Stimulated activated CD8-positive, alpha-beta memory T cell treated with anti-CD3 and anti-CD28 coated beads, Interleukin-7, amount 100 ng/mL, for 4 hours (primary cell): ENCODE measurements around the gene KIF21B.
"Not testable (repeated sequence)": the region's sequence is repeated elsewhere in the genome, so short reads cannot be mapped to it uniquely, and the experiment has no call there.

Experiments used
- DNase-seq, 2 donors: peaks; one replicate each; pipeline ENCODE4 v3.0.0-alpha.2; 2020; ENCODE audit warnings: low read depth in 2 of 2

Gene KIF21B

DNA sequence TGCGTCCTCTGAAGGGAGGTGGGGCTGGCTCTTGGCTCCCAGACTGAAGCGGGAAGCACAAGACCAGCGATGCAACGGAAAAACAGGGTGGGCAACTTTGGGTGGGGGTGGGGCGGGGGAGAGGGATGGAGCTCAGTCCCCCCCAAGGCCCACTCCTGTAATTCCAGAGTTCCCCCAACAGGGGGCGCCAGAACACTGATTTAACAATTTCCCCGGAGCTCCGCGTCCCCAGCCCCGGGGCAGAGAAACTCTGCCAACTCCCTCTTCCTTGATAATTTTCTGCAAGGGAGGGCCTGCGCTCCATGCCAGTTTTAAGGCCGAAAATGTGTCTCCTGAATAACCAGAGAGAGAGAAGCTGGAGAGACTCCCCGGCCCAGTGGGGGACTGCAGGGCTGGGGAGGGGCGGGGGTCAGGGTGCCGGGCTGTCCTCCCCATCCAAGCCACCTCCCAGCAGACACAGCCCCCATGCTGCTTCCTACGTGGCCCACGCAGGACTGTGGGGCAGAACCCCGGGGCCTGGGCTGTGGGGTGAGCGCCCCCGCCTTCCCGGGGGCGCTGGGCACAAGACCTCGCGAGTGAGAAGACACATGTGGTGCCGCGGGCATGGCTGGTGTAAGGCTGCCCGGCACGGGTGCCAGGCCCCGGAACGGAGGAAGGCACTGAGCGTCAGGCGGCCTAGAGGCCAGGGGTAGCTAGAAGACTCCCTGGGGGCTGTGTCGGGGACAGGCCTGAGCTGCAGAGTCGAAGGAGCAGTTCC is 51.4 kb downstream of the KIF21B start:
- peak; percentile 33 to 48 for DNase-seq

DNA sequence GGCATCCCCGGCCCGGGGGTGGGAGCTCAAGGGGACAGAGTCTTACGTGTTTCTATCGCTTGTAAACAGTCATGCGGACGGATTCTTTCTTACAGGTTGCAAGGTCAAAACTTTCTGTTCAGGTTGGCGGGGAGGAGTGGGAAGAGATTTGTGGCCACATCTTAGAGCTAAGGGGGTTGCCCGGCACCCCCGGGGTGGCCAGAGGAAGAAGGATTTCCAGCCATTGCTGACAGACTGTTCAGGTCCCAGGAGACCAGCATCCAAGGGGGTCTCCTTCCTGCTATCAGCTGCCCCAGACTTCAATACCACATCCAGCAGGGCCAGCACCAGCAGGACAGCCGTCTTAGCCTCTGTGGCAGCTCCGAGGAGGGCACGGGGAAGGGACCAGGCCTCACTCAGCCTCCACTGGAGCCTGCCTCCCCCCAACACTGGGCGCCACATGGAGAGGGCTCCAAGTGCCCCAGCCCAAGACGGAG is 52.0 kb downstream of the KIF21B start:
- no peak for DNase-seq

DNA sequence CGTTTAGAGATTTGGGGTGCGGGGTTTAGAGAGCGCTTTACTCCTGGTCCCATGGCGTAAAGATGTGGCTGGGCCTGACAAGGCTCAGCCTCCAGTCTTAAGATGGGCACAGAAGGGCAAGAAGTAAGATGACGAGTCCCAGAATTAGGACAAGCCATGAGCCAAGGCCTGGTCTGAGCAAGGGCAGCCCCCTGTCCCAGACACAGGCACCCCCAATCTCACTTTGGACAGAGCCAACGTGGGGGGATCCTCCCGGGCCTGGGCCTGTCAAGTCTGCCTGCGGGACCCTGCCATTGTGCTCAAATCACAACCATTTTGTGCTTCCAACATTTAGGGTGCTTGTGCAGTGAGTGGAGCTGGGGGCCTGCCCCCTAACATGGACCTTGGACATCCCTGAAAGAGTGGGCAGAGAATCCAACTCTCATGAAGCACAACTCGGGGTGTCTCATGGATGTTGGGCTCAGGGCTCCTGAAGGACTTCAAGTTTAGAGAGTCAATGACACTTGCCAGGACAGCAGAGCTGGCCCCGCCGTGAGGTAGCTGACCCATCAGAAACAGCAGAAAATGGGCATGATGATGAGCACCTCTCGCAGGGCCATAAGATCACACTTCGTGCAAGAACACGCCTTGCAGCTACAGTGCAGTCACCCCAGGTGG is 52.6 kb downstream of the KIF21B start:
- no peak for DNase-seq

DNA sequence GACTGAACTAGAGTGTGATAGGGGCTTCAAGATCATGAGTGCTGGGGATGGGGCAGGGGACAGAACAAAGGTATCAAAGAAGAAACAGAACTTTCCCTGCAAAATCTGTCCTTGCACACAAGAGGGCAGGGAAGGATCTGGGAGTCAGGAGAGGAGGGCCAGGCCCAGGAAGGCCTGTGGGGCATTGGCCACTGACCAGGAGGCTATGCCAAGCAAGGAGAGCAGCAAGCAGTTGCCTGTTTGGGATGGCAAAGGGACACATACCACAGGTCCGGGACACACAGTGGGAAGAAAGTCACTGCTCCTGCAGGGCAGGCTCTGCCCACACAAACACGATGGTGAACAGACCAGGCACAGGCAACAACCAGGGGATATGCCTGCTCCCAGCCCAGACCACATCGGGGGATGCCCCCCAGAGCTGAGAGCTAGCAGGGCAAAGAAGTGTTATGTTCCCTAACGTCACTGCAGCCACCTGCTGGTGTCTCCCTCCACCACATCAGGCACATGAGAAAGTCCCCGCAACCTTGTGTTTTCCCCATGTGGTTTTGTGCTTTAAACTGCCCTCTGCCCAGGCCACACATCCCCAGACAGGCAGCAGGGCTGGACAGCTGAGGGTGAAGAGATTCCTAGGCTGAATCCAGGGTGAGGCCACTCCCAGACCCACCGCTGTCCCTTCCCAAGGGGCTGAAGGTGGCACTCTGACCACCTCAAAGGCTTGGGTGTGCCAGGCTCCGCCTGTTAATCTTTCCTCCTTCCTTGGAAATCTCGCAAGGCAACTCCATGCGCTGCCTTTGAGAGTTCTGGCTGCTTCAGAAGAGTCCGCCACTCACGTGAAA is 53.6 kb downstream of the KIF21B start:
- no peak for DNase-seq

DNA sequence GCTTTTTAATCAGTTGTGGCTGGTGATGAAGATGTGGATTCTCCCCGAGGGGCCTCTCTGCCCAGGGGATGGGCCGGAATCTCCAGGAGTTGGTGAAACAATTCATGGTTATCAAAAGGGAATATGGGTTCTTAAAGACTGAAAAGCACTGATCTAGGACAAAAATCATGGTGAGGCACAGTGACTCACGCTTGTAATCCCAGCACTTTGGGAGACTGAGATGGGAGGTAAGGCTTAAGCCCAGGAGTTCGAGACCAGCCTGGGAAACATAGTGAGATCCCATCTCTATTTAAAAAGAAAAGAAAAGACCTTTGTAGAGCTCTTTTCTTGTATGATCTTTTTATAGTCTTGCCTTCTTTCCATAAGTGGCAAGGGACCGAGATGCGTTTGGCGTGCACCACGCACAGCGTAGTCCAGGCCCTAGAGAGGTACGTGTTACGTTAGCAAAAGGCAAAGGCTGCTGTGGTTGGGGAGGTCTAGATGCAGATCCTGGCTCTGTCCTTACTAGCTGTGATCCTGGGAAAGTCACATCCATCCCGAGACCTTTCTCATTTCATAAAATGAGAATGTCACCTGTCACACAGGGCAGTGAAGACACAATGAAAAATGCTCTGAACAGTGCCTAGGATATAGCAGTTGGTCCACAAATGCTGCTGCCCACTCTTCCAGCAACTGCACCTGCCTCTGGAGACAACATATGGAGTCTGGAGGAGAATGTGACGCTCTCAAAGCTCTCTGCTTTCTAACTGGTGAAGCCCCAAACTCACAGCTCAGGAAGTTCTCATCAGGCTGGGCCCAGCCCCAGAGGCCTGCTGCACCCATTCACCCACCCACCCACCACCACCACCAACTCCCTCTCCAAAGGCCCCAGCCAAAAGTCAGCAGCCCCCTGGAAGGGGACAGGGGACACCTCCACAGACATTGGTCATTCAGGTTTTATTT is 54.8 kb downstream of the KIF21B start:
- DNase-seq: no peak

DNA sequence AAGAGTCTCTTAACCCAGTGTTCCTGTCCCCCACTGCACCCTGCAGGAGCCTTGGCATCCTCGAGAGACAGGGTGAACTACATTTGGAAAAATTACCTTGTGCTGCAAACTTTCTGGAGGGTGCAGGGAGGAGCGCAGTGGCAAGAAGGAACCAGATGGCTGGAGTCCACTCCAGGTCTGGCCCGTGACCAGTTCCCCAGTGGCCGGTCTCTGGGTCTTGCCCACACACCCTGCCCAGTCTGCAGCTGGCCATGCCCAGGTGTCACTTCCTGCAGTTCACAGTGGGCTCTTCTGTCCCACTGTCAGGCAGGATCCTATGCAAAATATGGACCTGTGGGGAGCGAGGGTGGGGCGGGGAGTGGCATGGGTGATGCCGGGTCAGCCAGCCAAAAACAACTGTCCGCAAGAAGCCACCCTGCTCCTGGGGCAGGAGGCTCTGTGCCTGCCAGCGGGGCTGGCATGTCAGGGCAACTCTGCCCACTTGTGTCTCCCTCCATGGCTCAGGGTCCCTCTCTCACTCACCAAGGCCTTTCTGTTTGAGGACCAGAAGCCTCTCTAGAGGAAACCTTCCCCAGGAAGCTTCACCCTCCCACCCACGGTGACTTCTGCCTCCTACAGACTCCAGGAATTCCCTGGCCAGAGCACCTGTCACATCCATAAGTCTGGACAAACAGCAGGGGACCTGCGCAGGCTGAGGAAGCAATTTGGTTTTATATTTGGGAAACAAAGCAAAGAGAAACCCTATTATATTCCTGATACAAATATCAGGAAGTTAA is 55.6 kb downstream of the KIF21B start:
- DNase-seq: no peak

DNA sequence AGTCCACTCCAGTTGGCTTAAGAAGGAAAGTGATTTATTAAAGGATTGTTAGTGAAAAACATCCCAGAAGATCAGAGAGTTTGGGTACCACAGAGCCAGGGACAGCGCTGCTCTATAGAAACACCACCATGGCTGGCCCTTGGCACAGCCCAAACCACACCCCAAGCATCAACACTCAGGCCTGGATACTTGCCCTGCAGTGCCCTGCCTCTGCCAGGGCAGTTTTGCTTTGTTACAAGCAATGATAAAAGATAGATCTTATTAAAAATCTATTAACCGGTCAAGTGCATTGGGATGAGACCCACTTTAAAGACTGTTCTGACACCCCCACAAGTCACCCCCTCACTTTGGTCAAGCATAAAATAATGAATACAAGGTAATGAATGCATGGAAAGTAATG is 56.6 kb downstream of the KIF21B start:
- DNase-seq: no peak

DNA sequence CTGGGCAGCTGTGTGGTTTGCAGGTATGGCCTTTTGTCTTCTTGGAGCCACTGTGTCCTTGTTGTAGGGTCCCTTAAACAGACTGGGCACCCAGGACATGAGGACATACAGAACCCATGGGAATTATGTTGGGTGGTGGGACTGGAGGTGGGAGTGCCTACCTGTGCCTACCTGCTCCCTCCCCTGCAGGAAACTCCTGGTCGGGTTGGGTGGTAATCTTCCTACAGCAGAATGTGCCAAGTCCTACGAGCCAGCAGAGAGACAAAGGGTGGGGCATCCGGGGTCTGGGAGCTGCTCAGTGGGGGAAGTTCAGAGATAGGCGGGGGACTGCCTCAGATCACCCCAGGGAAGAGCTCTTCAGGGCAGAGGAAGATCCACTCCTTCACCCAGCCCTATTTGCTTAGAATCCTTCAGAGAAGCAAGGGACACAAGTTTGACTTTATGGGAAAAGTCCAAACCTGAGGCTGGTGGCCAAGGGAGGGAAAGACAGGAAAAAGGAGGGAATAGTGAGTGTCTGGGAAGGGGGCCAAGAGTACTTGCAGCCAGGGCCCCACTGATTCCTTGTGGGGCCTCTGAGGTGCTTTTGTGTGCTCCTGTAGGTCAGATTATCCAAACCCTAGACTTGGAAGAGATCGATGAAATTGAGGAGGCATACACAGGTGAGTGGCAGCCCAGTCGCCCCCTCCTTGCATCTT is 58.3 kb downstream of the KIF21B start:
- no peak for DNase-seq

DNA sequence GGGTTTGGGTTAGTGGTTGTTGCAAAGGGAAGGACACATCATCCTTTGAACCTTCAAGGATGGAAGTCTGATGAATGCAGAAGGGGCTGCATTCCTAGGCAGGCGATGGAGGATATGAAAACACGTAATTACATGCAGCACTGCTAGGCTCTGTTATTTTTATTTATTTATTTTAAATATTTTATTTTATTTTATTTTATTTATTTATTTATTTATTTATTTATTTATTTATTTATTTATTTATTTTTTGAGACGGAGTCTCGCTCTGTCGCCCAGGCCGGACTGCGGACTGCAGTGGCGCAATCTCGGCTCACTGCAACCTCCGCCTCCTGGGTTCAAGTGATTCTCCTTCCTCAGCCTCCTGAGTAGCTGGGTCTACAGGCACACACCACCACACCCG is 59.6 kb downstream of the KIF21B start:
- DNase-seq: not testable (repeated sequence)

DNA sequence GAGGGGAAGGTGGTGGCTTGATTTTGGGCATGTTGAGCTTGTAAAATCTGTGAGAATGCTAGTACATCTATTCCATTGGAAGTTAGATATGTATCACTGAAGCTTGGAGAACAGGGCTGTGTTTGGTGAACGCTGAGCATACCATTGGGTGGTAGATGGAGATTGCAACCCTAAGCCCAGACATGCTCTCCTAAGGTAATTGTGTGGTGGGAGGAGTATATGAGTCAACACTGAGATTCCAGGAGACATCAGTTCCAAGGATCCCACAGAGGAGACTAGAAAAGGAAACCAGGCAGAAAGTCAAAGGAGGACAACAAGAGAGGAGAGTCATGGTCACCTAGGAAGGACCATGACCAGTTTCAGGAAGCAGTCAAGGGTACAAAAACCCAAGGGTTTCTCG is 60.4 kb downstream of the KIF21B start:
- DNase-seq: no peak

DNA sequence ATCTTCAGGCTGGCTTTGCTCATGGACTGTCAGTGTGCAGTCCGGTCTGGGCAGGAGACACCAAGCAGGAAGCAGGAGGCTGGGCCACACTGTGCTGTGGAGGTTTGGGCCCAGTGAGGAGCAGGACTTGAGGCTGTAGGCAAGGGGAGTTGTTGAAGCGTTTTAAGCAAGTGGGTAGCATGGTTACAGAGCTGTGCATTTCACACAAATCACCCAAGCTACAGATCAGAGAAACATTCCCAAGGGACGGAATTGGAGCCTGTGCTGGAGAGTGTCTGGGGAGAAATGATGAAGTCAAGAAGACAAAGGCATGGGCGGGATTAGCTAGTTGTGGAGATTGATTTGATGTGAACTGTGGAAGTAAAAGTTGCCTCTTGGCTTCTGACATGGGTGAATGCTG is 60.9 kb downstream of the KIF21B start:
- DNase-seq: no peak

DNA sequence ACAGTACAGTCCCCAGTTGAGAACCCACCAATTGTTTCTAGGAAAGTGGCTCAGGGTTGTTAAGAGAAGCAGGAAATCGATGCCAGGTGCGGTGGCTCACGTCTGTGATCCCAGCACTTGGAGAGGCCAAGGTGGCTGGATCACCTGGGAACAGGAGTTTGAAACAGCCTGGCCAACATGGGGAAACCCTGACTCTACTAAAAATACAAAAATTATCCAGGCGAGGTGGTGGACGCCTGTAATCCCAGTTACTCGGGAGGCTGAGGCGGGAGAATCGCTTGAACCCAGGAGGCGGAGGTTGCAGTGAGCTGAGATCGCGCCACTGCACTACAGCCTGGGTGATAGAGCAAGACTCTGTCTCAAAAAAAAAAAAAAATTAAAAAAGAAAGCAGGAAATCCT is 61.4 kb downstream of the KIF21B start:
- DNase-seq: not testable (repeated sequence)

DNA sequence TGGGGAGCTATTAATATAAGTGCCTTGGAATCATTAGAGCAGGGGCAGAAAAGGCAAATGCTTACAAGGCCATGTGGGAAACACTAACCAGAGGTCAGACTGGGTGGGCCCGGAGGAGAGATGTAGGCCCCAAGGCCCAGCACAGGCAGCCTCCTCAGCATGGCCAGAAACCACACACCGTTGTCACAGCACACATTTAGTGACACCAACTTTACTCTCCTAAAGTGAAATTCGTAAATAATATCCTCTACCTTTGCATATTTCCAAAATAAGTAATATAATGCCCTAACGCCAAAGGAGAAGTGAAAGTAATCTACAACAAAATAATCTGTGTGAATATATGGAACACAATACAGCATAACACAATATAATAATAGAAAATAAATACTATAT is 62.6 kb downstream of the KIF21B start:
- no peak for DNase-seq

DNA sequence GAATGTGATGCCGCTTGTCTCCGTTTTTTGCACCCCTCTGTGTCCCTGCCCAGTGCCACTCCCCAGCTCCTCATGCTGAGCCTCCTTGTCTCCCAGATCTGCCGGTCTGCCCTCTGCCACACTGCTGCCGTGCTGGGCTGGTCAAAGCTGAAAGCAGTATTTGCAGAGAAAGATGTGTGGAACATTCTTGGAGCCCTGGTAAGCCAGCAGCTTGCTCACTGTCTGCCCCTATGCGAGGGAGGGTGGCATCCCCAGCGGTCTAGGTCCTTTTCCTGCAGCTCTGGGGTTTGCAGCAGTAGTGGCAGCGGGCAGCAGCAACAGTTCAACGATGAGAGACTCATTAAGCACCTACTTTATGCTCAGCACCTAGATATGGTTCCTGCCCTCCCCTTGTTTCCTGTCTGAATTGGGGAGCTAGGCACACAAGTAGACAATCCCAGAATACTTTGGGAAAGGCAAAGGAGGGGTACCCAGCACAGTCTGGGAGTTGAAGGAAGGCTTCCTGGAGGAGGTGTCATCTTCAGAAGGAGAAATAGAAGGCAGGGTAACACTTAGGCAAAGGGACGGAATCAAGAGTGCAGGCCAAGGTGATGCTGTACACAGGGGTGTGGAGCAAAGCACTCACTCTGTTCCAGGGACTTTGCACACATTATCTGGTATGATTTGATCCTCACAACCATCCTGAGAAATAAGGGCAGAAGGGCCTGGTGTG is 63.1 kb downstream of the KIF21B start:
- no peak for DNase-seq

DNA sequence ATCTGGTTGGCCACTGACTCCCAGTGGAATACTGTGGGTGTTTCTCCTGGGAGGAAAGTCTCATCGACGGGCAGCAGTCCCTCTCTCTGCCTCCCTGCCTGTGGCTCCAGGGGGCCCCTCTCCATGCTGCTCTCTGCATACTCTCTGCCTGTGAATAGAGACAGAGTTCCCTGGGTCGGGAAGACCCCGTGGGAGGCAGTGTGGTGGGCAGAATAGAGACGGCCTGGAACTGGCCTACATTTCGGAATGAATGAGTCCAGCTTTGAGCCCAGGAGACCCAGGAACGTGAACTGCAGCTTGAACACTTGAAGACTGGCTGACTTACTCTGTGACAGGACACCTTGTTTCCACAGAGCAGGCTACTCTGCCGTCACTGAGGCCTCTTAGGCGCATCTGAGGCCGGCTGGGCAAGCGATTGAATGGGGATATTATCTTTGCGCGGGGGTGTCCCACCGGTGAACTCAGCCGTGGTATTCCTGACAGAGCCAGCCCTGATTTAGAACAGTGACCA is 64.0 kb downstream of the KIF21B start:
- DNase-seq: no peak

DNA sequence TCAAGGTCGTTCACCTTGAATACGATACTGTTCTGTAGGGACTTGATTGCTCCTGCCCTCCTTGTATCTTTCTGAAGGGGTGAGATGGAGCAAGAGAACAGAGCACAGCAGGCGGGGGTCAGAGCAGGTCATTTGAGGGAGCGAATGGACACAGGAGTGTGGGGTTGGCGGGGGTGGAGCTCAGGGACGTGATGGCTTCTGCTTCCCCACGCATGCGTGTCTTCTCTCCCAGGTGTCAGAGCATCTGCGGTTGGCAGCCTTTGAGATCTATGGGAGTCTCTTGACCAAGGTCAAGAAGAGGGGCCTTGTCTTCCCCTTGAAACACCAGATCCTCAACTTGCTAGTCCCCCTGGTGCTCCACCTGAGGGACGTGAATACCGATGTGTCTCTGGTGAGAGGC is 64.9 kb downstream of the KIF21B start:
- no peak for DNase-seq

DNA sequence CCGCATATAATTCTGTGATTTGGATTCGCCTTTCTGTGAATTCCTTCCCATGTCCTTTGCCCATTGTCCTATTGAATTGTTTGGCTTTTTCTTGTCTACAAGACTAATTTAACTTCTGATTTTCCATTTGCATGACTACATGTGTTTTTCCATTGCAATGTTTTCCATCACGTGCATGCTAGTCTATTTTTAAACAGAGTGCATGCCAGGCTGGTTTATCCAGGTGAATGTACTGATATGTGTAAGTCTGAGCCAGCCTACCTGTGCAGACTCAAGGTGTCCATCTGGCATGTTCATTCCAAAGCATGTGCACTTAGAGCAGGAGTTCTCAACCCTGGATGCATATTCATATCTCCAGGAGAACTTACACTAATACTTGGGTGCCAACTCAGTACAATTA is 69.1 kb downstream of the KIF21B start:
- DNase-seq: no peak

DNA sequence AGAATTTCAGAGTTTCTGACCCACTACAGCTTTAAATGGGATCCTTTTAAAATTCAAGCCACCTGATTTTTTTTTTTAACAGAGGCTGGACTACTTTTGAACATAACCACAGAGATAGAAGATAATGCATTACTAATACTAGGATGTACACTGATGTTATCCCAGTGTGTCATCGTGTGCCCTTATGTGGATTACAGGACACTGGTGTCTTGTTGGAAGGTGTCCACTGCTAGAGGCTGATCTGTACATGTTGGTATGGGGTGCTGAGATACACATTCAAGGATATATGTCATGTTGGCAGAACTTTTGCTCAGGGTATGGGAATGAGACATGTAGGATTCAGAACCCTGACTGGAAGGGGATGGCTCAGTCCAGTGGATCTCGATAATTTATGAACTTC is 72.5 kb downstream of the KIF21B start:
- no peak for DNase-seq

DNA sequence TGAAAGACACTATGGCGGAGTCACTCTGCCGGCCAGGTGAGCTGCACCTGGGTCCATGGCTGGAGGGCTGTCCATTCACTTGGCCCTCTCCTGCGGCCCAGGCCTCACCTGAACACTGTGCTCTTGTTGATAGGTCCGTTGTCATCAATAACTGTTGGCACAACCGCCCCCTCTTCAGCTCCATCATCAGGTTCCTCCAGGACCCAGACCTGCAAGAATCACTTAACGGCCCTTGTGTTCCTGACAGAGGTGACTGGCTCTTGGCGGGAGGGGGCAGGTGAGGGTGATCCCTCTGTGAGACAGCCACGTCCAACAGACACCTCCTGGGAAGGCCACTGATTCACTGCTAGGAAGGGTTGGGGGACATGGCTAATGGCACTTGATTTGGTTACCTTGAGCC is 73.9 kb downstream of the KIF21B start:
- DNase-seq: no peak
